ENCODE data around the gene SCAI.
"Not testable (repeated sequence)": the region's sequence is repeated elsewhere in the genome, so short reads cannot be mapped to it uniquely, and the experiment has no call there.

Gene SCAI

DNA sequence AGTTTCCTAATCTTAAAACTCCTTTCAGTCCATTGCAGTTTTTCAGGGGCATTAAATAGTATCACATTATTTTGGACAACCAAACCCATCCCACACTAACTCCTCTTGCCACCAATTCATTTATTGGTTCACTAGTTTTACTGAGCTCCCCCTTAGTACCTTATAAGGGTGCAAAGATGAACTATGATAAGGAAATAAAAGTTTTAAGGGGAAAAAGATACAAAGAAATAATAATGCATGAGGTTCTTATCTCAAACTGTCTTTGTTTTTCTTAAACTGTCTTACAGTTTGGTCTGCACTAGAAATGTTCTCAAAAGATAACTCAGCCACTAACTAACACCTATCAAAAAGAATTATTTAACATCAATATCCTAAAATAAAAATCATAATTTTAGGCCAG is 8.4 kb downstream of the SCAI start:
- TF ChIP-seq ZNF274 (IDR thresholded peaks at IDR 0.05; ENCODE audit: low read depth, low read length), result no peak
- H3K4me3 ChIP-seq (ENCODE audit: low read length), result no peak overlapping the region

DNA sequence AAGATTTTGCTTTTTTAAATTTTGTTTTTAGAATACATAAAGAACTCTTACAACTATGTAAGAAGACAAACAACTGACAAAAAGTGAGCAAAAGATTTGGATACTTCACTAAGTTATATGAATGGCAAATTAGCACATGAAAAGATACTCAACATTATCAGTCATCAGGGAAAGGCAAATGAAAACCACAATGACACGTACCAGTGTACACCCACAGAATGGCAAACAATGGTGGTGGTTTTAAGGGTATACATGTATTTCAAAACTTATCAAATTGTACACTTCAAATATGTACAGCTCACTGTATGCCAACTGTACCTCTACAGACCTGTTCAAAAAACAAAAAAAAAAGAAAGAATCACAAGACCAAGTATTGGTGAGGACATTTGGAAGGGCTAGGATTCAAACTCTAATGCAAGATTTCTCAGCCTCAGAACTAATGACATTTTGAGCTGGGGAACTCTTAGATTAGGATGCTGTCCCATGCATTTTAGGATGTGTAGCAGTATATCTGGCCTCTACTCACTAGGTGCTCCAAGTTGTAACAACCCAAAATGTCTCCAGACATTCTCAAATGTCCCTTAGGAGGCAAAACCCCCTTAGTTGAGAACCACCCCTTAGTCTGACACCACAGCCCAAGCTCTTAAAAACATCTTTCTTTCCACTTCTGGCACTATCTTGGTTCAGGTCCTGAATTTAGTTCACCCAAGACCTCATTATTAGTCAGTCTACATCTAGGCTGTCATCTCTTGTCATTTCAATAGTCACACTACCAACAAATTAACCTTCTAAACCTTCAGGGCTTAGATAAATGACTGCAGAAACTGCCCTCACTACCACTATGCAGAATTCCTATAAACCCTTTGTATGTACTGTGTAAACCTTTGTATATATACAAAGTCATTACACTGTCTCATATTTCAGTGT is 9.7 kb downstream of the SCAI start:
- TF ChIP-seq ZNF274 (IDR thresholded peaks at IDR 0.05; ENCODE audit: low read depth, low read length), result no peak
- no peak overlapping the region for H3K4me3 ChIP-seq (ENCODE audit: low read length)

DNA sequence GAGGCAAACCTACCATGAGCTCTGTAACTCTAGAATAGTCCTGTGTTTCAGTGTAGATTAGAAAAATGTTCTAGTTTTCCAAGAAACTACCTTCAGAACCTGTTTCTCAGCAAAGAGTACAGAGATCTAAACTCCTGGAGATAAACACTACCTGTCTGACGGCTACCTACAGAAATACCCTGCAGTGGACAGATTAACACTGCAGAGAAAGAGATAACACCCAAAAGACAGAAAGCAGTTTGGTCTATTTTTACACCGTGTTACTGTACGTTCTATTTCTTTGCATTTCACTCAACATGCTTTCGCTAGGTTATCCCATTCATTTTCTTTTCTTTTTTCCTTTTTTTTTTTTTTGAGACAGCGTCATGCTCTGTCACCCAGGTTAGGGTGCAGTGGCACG is 11.6 kb downstream of the SCAI start:
- no peak for TF ChIP-seq ZNF274 (IDR thresholded peaks at IDR 0.05; ENCODE audit: low read depth, low read length)
- no peak overlapping the region for H3K4me3 ChIP-seq (ENCODE audit: low read length)

- no peak overlapping the region for H3K4me3 ChIP-seq (ENCODE audit: low read length)
- TF ChIP-seq ZNF274 (IDR thresholded peaks at IDR 0.05; ENCODE audit: low read depth, low read length), result no peak
Measured at GRCh38 chr9:125126019-125126746, 17.1 kb downstream of the SCAI start.

DNA sequence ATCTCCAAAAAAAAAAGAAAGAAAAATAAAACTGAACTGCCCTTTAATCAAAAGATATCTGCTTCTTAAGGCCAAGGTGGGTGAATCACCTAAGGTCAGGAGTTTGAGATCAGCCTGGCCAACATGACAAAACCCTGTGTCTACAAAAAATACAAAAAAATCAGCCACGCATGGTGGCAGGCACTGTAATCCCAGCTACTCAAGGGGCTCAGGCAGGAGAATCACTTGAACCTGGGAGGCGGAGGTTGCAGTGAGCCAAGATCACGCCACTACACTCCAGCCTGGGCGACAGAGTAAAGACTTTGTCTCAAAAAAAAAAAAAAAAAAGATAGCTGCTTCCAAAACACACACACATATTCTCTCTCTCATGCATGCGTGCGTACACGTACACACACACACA is 17.8 kb downstream of the SCAI start:
- TF ChIP-seq ZNF274 (IDR thresholded peaks at IDR 0.05; ENCODE audit: low read depth, low read length), result no peak
- no peak overlapping the region for H3K4me3 ChIP-seq (ENCODE audit: low read length)

DNA sequence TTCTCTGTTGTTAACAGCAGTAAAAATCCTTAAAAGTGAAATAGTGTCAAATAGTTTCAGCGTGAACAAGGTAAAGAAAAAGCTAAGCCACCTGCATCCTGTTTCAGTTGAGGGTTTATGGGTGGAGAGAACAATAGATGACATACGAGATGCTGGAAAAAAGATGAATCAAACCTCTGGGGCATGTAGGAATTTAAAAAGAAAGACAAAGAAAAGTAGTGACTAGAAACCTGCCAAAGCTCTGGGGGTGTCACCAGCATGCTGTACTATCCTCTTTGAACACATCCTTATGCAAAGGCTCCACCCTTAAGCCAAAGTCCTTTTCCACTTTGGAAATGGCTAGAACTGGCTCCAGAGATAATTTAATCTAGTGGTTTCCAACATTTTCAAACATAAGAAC is 22.2 kb downstream of the SCAI start:
- no peak overlapping the region for H3K4me3 ChIP-seq (ENCODE audit: low read length)

DNA sequence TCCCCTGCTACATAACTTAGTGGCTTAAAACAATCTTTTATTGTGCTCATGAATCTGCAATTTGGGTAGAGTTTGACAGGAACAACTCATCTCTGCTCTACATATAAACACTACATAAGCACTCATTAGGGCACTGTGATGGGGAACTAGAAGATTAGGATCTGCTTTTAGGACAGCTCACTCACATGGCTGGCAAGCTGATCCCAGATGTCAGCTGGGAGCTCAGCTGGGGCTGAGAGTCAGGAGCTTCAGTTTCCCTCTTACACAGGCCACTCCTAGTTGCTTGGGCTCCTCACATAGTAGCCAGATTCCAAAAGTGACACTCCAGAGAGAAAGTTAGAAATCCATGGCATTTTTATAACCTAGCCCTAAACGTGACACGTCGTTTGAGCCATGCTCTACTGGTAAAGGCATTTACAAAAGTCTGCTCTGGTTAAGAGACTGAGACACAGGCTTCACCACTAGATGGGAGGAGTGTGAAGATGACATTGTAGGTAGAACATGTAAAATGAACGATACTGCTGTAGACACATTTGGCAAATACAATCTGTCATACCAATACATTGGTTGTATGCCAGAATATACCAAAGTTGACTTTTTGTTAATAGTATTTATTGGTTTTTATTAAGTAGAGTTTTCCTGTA is 23.6 kb downstream of the SCAI start:
- no peak overlapping the region for H3K4me3 ChIP-seq (ENCODE audit: low read length)
- no peak for TF ChIP-seq ZNF274 (IDR thresholded peaks at IDR 0.05; ENCODE audit: low read depth, low read length)

More for the DNA sequence above, 22.2 kb downstream of the SCAI start:
- no peak for TF ChIP-seq ZNF274 (IDR thresholded peaks at IDR 0.05; ENCODE audit: low read depth, low read length)

- not testable (repeated sequence) for H3K4me3 ChIP-seq (ENCODE audit: low read length)
Measured at GRCh38 chr9:125118696-125119095, 24.6 kb downstream of the SCAI start.

- H3K4me3 ChIP-seq (ENCODE audit: low read length), result not testable (repeated sequence)
Measured at GRCh38 chr9:125114503-125114902, 28.8 kb downstream of the SCAI start.

GRCh38 chr9:125110464-125110863 is 32.9 kb downstream of the SCAI start:
- no peak overlapping the region for H3K4me3 ChIP-seq (ENCODE audit: low read length)
- TF ChIP-seq ZNF274 (IDR thresholded peaks at IDR 0.05; ENCODE audit: low read depth, low read length), result no peak

DNA sequence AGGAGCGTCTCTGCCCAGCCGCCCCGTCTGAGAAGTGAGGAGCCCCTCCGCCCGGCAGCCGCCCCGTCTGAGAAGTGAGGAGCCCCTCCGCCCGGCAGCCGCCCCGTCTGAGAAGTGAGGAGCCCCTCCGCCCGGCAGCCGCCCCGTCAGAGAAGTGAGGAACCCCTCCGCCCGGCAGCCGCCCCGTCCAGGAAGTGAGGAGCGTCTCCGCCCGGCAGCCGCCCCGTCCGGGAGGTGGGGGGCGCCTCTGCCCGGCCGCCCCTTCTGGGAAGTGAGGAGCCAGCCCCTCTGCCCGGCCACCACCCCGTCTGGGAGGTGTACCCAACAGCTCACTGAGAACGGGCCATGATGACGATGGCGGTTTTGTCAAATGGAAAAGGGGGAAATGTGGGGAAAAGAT is 34.8 kb downstream of the SCAI start:
- not testable (repeated sequence) for H3K4me3 ChIP-seq (ENCODE audit: low read length)

GRCh38 chr9:125106285-125106893 is 36.9 kb downstream of the SCAI start:
- TF ChIP-seq ZNF274 (IDR thresholded peaks at IDR 0.05; ENCODE audit: low read depth, low read length), result no peak
- no peak overlapping the region for H3K4me3 ChIP-seq (ENCODE audit: low read length)

DNA sequence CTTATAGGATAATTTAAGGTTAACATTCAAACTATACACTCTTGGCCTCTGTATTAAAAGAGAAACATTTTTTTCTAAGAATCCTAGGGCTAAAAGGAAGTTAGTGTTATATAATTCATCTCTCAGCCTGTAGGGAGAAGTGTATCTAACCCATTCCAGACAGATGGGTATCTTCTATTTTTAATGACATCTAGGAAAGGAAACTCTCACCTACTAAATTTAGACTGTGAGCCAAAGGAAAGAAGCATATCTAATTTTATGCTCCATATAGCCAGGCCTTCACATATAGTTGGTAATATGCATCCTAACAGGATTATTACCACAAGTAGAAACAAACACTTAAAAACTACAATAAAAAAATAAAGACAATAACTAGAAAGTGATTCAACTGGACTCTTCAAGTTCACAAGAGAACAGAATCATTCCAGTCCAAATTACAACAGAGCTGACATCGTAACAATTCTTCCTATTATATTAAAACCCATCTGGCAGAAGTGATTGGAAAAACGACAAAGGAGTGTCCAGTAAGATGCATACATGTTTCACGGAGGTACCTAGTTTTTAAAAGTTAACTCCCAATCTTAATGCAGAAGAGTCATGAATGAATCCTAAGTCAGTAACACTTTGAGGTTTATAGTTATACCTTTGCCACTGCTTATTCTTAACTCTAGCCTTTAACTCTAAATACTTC is 39.4 kb downstream of the SCAI start:
- H3K4me3 ChIP-seq (ENCODE audit: low read length), result no peak overlapping the region
- no peak for TF ChIP-seq ZNF274 (IDR thresholded peaks at IDR 0.05; ENCODE audit: low read depth, low read length)

GRCh38 chr9:125103021-125103420 is 40.3 kb downstream of the SCAI start:
- no peak overlapping the region for H3K4me3 ChIP-seq (ENCODE audit: low read length)
- no peak for TF ChIP-seq ZNF274 (IDR thresholded peaks at IDR 0.05; ENCODE audit: low read depth, low read length)
